CD4-positive, alpha-beta T cell treated with Interleukin-15 for 4 hours (primary cell): ENCODE measurements around the gene GPC2.
"Not testable (repeated sequence)": the region's sequence is repeated elsewhere in the genome, so short reads cannot be mapped to it uniquely, and the experiment has no call there.

Source experiments
- DNase-seq: peaks from one replicate; pipeline ENCODE4 v3.0.0-alpha.2; 2020; ENCODE audit warnings: low spot score

The GPC2 gene, protein sequence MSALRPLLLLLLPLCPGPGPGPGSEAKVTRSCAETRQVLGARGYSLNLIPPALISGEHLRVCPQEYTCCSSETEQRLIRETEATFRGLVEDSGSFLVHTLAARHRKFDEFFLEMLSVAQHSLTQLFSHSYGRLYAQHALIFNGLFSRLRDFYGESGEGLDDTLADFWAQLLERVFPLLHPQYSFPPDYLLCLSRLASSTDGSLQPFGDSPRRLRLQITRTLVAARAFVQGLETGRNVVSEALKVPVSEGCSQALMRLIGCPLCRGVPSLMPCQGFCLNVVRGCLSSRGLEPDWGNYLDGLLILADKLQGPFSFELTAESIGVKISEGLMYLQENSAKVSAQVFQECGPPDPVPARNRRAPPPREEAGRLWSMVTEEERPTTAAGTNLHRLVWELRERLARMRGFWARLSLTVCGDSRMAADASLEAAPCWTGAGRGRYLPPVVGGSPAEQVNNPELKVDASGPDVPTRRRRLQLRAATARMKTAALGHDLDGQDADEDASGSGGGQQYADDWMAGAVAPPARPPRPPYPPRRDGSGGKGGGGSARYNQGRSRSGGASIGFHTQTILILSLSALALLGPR

DNA sequence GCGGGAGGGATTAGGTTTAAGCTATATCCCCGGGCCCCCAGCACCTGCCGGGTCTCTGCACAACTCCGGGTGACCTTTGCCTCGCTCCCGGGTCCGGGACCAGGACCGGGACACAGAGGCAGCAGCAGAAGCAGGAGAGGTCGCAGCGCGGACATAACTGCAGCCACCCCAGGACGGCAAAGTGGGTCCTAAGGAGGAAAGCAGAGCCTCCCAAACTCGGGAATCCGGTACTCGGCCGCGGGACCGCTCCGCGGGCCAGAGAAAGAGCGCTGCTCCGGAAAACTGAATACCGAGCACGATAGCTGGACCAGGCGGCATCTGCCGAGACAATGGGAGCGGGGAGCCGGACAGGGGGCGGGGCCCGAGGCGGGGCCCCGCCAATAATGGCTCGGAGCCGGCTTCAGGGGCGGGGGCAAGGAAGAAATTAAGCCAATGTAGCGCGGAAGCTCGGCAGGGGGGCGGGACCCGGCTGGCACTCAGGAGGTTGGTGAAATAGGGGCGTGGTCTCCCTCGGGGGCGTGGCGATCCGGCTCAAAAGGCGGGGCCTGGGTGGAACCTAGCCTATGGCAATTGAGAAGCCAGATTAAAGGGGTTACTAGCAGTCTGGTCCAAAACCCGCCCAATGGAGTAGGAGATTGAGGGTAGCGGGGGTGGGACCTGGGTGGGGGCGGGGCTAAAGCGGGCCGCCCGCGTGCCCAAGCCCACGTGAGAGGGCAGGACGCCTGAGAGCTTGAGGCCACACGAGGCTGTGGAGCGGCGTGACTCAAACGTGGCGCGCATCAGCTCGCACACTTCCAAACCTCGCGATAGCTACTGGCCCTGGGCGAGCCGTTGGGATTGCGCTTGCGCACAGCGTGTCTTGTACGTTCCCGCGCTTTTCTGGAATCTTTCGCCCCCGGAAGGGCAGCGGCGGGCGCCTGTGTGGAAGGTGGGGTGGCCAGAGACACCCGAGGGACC lies at the start of gene GPC2, which contains the start of gene STAG3:
TSS of gene GPC2 (minus strand) at position 337 of the 957 bp plus-strand sequence. CDS start at position 155, 182 bp downstream.
TSS of gene STAG3 (plus strand) at position 874 of the 957 bp plus-strand sequence. CDS start 2,639 bp downstream, outside the sequence.
- peak; percentile 98 for DNase-seq

DNA sequence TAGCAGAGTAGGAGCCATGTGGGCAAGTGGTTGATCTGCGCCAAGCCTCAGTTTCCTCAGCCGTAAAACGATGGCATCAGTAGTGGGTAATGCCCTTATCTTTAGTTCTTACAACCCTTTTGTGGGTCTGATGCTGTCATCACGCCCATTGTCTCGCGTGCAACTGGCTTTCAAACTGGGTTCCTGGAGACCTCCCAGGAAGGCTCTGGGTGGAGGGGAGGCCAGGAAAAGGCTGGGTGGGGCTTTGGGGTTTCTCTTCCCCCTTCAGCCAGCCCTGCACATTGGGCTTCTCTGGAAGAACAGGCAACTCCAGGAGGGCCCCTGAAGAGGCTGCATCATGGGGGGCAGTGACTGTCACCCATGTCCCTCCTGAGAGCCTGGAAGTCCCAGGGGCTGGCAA lies 47.7 kb upstream of the GPC2 start:
- not testable (repeated sequence) for DNase-seq

DNA sequence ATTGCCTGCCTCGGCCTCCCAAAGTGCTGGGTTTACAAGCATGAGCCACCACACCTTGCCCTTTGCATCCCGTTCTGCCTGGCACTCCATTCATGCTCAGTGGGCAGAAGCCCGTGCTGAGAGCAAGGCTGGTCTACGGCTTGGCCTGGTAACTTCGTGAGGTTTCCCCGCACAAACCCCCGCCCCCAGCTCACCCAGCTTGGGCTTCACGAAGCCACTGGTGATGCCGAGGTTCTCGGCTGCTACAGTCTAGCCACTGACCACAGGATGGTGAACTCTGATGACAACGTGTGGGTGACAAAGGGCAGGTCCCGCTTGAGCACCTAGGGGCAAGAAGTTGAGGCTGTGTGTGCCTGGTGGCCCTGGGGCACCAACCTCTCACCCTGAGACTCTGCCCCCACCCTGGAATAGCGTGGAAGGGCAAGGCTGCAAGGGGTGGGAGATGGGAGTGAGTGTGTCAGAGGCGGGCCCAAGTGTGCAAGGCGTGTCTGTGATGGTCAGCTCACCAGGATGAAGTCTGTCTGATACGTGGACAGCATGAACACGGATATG lies 46.3 kb upstream of the GPC2 start:
- DNase-seq: not testable (repeated sequence)

DNA sequence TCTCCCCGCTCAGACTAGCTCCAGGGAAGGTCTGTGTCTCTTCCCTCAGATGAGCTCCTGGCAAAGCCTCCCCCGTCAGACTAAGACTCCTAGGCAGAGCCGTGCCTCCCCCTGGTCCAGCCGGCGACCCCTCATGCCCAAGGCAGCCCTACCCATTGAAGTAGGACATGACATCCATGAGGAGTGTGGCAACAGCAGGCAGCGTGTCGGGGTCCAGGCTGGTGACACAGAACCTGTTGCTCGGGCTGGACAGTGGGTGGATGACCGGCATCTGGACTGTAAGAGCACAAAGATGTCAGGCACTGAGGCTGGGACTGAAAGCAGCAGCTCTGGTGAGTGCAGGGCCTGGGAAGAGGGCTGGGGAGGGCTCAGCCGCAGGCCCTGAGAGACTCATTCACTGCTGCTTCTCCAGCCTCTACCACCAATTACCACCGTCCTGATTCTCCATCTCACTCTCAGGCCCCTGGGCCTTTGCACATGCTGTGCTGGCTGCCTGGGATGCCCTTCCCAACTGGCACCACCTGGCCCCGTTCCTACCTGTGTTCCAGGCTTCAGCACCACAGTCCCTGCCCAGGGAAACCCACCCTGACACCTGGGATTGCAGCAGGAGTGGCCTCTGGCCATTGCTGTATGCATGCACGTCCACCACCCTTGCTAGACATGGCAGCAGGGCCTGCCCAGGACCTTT lies 45.4 kb upstream of the GPC2 start:
- DNase-seq: no peak

DNA sequence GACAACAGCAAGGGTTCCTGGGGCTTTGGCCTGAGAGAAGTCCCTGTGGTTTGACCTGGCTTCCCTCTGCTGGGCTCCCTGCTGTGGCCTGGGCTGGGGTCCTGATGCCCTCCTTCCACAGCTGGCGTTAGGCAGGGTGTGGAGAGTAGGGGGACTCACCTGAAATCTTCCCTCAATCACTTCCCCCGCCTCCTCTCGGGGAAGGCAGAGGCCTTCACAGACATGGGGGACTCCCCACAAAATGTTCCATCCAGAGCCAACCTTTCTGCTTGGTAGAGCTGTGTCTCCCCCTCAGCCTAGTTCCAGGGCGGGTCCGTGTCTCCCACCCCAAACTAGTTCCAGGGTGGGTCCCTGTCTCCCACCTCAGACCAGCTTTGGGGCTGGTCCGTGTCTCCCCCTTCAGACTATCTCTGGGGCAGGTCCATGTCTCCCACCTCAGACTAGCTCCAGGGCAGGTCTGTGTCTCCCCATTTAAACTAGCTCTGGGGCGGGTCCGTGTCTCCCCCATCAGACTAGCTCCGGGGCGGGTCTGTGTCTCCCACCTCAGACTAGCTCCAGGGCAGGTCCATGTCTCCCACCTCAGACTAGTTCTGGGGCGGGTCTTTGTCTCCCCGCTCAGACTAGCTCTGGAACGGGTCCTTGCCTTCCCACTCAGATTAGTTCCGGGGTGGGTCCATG lies 44.7 kb upstream of the GPC2 start:
- no peak for DNase-seq

DNA sequence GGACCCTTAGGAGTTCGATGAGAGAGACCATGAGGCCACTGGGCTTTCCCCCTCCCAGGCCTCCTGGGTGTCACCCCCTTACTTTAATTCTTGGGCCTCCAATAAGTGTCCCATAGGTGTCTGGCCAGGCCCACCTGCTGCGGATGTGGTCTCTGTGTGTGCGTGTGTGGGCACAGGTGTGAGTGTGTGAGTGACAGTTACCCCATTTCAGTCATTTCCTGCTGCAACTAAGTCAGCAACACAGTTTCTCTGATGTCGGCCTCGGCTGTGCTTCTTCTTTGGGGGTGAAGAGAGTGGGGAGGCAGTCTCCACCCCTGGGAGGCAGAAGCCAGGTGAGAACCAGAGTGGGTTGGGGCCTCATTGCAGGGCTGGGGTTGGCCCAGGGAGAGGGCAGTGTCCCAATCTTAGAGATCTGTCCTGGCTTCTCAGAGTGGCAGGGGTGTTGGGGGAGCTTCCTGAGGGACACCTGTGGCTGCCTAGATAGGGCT lies 44.1 kb upstream of the GPC2 start:
- DNase-seq: peak; percentile 79

DNA sequence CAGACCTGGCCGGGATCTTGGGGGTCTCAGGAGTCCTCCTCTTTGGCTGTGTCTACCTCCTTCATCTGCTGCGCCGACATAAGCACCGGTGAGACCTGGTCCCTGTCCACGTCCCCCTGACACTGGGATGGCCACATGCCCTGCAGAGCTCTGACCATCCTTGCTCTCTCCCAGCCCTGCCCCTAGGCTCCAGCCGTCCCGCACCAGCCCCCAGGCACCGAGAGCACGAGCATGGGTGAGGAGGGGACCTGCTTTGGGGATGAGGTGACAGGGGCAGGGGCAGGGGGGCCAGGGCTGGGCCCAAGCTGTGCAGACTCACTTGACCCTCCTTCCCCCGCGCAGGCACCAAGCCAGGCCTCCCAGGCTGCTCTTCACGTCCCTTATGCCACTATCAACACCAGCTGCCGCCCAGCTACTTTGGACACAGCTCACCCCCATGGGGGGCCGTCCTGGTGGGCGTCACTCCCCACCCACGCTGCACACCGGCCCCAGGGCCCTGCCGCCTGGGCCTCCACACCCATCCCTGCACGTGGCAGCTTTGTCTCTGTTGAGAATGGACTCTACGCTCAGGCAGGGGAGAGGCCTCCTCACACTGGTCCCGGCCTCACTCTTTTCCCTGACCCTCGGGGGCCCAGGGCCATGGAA lies 43.5 kb upstream of the GPC2 start:
- no peak for DNase-seq

DNA sequence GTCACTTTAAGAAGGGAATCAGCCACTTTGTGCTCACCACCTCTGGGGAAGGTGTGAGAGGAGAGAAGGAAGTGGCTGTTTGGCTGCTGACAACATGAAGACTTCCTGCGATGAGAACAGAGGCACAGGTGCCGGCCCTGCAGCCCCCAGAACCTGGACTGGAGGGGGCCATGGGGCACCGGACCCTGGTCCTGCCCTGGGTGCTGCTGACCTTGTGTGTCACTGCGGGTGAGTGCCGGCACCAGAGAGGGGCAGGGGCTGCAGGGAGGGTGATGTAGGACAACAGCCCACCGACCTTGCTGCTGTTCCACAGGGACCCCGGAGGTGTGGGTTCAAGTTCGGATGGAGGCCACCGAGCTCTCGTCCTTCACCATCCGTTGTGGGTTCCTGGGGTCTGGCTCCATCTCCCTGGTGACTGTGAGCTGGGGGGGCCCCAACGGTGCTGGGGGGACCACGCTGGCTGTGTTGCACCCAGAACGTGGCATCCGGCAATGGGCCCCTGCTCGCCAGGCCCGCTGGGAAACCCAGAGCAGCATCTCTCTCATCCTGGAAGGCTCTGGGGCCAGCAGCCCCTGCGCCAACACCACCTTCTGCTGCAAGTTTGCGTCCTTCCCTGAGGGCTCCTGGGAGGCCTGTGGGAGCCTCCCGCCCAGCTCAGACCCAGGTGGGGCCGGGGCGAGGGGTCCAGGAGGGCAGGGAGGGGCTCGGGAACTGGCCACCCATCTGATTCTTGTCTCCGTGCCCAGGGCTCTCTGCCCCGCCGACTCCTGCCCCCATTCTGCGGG lies 42.8 kb upstream of the GPC2 start, which contains the start of gene PVRIG:
TSS of gene PVRIG (plus strand) at position 149 of the 785 bp plus-strand sequence. CDS start at position 171, 22 bp downstream.
- not testable (repeated sequence) for DNase-seq

DNA sequence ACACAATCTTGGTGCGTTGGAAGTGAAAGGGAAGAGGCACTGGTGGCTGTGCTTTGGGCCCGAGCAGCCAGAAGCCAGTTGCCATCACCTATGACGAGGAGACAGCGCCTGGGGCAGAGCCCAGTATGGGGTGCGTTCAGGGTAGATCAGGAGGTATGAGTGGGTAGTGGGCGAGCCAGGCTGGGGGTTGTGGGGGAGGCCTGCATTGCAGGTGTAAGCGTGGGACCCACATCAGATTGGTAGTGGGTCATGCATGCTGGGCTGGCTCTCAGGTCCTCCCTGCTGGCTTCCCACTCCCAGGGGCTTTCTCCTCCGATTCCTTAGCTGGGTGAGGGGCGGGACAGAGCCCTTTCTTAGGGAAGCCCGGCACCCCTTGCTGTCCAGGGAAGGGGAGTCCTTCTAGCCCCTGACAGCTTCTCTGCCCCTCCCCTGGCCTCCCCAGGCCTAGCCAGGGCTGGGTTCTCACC lies 42.1 kb upstream of the GPC2 start:
- DNase-seq: no peak

DNA sequence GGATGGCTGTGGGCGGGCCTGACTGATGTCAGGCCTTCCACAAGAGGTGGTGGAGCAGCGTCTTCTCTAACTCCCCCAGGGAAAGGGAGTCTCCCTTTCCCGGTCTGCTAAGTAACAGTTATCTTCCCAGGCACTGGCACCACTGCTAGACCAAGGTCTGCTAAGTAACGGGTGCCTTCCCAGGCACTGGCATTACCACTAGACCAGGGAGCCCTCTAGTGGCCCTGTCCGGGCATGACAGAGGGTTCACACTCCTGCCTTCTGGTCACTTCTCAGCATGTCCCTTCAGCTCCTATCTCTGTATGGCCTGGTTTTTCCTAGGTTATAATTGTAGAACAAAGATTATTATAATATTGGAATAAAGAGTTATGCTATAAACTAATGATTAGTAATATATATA lies 40.8 kb upstream of the GPC2 start:
- DNase-seq: peak; percentile 84

DNA sequence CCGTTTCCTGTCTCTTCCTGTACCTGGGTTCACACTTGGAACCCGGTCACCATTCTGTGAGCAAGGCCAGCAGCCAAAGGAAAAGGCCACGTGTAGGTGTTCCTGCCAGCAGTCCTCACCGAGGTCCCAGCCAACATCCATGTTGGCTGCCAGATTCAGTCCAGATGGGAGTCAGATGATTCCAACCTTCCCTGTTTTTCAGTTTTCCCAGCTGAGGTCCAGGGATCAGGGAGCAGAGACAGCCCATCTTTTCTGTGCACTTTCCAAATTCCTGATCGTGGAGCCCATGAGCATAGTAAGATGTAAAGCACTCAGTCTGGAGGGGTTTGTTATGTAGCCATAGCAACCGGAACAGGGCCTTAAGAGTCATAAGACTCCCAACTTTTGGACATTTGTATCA lies 38.7 kb upstream of the GPC2 start:
- no peak for DNase-seq

DNA sequence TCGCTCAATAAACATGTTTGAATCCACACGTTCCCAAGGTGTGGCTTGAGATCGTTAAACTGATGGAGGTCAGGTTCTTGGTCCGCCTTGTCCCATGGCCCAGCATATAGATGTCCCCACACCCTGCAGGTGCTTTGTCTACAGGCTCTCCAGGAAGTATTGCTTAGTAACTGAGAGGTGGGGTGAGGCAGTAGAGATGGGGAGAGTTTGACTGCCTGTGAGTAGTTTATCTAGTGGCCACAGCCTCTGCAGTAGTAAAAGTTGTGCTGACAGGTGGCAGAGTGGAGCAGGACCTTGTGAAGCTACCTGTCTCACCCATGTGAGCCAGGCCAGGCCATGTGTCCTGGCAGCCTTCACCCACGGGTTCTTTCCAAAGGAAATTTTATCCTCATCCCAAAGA lies 37.2 kb upstream of the GPC2 start:
- DNase-seq: not testable (repeated sequence)

DNA sequence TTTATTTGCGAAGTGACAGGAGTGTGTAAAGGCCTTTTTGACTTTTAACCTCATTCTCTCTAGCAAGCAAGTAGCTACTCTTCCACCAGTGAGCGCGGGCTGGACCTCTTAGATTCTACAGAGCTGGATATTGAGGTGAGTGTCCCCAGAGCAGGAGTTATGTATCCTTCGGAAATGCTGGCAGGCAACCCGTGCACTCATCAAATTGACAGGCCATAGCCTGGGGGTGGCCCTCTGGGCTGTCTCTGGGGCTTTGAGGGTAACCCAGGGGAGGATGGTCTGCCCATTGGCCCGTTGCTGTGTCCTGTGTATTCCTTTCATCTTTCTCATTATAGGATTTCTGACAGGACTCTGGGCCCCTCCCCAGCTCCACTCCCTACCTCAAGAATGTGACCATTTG lies 36.5 kb upstream of the GPC2 start:
- no peak for DNase-seq

DNA sequence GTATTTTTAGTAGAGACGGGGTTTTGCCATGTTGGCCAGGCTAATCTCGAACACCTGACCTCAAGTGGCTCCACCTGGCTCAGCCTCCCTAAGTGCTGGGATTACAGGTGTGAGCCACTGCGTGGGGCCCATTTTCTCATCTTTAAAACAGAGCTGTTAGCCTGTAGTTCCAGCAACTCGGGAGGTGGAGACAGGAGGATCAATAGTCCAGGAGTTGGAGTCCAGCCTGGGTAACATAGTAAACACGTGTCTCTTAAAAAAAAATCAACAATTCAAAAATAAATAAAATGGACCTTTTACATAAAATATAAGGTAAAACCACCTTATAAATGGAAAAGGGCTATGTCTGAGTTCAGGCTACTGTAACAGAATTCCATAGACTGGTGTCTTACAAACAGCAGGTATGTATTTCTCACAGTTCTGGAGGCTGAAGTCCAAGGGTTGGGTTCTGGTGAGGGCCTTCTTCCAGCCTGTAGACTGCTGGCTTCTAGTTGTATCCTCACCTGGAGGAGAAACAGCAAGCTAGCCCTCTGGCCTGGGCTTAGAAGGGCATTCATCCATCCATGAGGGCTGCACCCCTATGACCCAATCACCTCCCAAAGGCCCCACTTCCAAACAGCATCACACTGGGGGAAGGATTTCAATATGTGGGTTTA lies 35.6 kb upstream of the GPC2 start:
- no peak for DNase-seq

DNA sequence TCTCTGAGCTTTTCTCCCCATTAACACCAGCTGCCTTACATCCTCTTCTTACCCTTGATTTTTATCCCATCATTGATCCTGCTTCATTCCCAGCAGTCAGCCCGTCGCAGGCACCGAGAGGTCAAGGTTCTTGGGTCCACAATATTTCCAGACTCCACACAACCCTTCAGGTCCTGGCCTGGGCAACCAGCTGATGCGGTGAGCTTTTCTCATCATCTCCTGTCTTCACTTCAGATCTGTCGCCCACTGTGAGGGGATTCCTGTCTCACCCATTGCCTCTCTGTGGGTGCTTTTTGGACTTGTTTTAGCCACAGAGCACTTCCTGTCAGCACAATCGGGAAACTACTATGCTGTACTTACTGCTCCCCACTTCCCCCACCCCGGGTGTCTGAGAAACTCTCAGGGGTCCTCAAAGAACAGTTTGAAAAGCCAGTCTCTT lies 34.2 kb upstream of the GPC2 start:
- peak; percentile 37 for DNase-seq

DNA sequence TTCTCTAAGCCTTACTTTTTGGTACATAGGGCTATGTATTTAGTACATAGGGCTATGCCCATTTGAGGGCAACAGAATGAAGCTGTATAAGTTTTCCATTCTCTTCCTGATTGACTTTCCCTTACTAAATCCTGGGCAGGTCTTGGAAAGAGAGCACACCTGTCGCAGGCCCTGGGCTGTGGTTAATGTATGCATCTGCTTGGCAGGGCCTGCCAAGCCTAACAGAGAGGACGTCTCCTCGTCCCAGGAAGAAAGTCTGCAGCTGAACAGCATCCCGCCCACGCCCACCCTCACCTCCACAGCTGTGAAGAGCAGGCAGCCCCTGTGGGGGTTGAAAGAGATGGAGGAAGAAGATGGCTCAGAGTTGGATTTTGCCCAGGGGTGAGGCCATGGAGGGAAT lies 33.6 kb upstream of the GPC2 start:
- no peak for DNase-seq

DNA sequence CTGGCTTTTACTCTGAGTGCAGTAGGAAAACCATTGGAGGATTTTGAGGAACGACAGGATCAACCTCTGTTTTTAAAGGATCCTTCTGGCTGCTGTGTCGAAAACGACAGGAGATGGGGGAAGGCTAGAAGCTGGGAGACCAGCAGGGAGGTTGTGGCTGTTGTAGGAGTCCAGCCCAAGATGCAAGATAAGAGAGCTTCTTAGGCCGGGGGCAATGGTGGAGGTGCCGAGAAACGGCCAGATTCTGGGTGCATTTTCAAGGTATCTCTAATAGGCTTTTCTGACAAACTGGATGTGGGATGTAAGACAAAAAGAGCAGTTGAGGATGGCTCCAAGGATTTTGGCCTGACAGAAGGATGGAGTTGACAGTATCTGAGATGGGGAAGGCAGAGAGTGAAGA lies 32.3 kb upstream of the GPC2 start:
- no peak for DNase-seq

DNA sequence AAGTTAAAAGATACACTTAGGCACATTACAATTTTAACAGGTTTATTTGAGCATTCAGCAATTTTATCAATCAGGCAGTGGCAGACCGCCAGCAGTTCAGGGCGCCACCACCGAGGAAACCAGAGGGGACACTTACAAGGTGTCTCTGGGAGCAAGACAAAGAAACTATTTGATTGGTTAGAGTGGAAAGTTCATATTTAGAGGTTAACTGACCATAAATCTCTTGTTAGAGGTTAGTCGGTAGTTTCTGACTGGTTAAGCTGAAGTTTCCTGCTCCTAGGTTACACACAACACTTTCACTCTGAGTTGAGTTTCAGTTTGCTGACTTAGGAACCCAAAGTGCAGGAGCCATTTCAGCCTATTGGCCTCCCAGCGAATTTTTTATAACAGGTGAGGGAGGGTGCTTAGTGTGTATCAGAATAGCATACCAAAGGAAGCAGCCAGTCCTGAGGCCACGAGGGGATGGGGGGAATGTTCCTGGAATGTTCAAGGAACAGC lies 31.8 kb upstream of the GPC2 start:
- DNase-seq: peak; percentile 32
